G401 (cell line): ENCODE results near the gene ZNRF1. TPM values are rescaled to one million over a fixed set of nuclear protein-coding genes. Genes with fewer than 3 reads are reported as not detected.
"Not testable (repeated sequence)": the region's sequence is repeated elsewhere in the genome, so short reads cannot be mapped to it uniquely, and the experiment has no call there.

Source experiments
- DNase-seq: peaks from one replicate; pipeline ENCODE4 v3.0.0-alpha.2; 2015; ENCODE audit warnings: low spot score
- in situ Hi-C: cut with HindIII; loops from 2 replicates; pipeline ENCODE4 v1.10.0; 2016; ENCODE audit warnings: low sequenced_read_pairs, mixed read lengths
- total RNA-seq: library from RNA; depleted of rRNA; stranded (reverse); fragments of >200 nt; shearing (Covaris generic); gene quantifications from 2 replicates; pipeline ENCODE4 v1.2.3, GENCODE V29; 2014

ZNRF1 gene
- total RNA-seq, 1 experiment from 2014 or later = 21.2 TPM

- DNase-seq = peak; percentile 65
- in situ Hi-C loops = no loop called here
Measured at GRCh38 chr16:74999609-75000480, 1.0 kb downstream of the ZNRF1 start.

GRCh38 chr16:75000481-75001081, 1.8 kb downstream of the ZNRF1 start:
- in situ Hi-C loops = no loop called here
- no peak for DNase-seq

DNA sequence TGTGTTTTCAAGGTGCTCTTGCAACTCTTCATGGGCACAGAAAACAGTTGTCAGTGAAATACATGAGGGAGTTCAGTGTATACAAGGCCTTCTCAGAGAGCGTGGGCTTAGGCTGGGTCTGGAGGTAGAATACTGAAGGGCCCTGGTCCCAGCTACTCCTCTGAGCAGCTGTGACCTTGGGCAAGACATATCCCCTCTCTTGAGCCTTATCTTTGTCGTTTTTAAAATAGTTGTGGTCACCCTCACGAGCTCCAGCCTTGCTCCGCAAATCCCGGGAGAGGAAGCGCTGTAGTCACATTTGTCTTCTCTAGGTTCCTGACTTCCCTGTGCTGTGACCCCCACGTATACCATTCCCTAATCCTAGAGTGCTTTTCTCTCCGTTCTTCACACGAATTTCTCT, 3.6 kb downstream of the ZNRF1 start:
- DNase-seq = no peak
- in situ Hi-C loops = no loop called here

DNA sequence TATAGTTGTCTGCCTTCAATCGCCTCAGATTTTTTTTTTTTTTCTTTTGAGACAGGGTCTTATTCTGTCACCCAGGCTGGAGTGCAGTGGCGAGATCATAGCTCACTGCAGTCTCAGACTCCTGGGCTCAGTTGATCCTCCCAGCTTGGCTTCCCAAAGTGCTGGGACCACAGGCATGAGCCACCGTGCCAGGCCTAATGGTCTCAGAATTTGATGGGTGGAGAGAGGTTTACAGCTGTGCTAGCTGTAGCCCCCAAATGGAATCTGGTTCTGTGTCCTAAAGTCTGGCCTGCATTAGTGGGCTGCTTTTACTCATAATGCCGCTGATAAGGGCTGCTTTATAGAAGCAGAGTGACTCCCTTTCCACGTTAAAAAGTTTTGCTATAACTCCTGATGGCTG, 5.1 kb downstream of the ZNRF1 start:
- DNase-seq = no peak
- in situ Hi-C loops = no loop called here

- in situ Hi-C loops = no loop called here
- no peak for DNase-seq
Measured at GRCh38 chr16:75004460-75004859, 5.6 kb downstream of the ZNRF1 start.

GRCh38 chr16:75005697-75006096, 6.9 kb downstream of the ZNRF1 start:
- in situ Hi-C loops = no loop called here
- DNase-seq = no peak

GRCh38 chr16:75007443-75007842, 8.6 kb downstream of the ZNRF1 start:
- no peak for DNase-seq
- in situ Hi-C loops = no loop called here

GRCh38 chr16:75010427-75010826, 11.6 kb downstream of the ZNRF1 start:
- in situ Hi-C loops = no loop called here
- DNase-seq = no peak

DNA sequence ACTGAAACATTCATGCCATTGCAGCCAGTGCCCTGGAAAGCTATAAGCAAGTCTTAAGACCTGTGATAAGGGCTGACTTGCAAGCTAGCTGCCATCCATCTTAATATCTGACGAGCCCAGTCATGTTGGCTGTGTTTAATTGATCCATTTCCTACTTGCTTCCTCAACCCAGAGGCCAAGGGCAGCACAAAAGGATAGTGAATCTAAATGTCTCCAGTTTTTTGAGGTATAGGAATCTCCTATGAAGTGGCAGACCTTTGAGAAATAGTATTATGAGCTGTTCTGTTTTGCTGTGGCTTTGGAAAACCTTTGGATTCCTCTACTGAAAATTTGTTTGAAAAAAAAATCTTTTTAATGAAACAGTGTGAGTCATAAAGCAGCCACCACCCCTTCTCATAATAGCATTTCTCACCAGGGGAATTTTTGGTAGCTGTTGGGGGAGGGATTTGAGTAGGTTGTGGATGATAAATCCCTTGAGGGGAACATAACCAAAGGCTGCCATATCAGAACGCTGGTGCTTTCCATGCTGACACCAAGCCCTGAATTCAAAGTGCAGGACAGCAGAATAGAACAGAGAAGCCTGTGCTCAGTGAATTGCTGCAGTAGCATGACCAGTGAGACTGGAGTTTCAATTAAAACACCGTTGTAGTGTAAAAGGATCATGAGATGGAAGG, 12.9 kb downstream of the ZNRF1 start:
- no peak for DNase-seq
- in situ Hi-C loops = no loop called here

DNA sequence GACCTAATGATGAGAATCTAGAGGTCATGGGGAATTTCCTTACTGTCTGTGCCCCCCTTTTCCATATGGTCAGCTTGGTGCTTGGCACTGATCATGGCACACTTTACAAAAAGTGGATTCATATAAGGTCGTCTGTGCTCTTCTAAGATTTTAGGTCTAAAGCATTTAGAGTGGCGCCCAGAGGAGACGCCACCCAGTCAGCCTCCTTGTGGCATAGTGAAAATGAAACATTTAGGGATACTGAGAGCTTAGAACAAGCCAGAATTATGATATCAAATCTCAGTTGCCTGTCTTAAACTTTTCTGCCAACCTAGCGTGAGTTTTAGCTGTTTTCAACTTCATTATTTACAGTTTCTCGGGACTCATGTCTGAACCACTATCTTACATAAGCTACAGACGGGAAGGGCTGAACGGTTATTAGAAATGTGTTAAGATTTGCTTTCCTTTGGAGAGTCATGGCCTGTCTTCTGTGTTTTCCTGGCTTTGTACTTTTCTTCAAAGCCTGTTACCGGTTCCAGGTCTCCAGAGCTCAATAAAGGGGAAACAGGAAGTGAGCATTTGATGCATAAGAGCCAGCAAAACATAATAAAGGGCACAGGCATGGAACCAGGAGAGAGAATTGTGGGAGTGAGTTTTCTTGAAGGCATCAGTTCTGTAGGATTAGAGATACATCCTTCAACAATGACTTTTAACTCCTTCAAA, 13.7 kb downstream of the ZNRF1 start:
- no peak for DNase-seq
- in situ Hi-C loops = no loop called here

GRCh38 chr16:75013123-75013522, 14.3 kb downstream of the ZNRF1 start:
- DNase-seq, in situ Hi-C loops: not testable (repeated sequence)

- in situ Hi-C loops = no loop called here
- no peak for DNase-seq
Measured at GRCh38 chr16:75014318-75014717, 15.5 kb downstream of the ZNRF1 start.

- DNase-seq, in situ Hi-C loops: not testable (repeated sequence)
Measured at GRCh38 chr16:75016451-75017081, 17.7 kb downstream of the ZNRF1 start.

GRCh38 chr16:75017670-75018525, 19.1 kb downstream of the ZNRF1 start:
- in situ Hi-C loops = no loop called here
- no peak for DNase-seq

DNA sequence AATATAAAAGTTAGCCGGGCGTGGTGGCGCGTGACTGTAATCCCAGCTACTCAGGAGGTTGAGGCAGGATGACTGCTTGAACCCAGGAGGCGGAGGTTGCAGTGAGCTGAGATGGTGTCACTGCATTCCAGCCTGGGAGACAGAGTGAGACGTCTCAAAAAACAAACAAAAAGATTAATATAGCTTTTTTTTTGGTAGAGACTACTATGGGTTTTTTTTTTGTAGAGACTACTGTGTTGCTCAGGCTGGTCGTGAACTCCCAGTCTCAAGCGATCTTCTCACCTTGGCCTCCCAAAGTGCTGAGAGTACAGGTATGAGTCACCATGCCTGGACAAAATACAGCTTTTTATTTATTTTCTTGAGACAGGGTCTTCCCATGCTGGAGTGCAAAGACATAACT, 20.2 kb downstream of the ZNRF1 start:
- DNase-seq = no peak
- in situ Hi-C loops = no loop called here

DNA sequence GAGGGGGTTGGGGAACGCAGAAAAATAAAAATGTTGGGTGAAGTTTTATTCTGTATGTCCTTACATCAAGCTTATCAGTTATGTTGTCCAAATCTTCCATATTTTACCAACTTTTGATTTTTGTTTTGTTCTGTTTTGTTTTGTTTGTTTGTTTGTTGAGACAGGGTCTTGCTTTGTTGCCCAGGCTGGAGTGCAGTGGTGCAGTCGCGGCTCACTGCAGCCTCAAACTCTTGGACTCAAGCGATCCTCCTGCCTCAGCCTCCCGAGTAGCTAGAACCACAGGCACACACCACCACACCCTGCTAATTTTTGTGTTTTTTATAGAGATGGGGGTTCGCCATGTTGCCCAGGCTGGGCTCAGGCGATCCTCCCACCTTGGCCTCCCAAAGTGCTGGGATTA, 20.8 kb downstream of the ZNRF1 start:
- in situ Hi-C loops = no loop called here
- DNase-seq = no peak

DNA sequence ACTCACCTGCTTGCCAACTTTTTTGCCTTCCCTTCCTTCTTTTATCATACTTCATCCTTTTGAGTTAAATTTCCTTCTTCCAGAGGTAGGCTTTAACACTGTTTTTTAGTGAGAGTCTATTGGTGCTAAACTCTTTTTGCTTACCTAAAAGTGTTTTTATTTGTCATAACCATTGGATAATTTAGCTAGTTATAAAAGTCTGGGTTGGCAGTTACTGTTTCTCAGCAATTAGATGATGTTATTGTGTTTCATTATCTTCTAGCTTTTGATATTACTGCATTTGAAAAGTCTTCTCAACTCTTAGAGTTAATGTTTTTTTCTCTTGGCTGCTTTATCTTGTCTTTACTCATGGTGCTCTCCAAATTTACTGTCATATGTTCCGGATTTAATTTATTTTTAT, 22.6 kb downstream of the ZNRF1 start:
- in situ Hi-C loops = no loop called here
- no peak for DNase-seq

DNA sequence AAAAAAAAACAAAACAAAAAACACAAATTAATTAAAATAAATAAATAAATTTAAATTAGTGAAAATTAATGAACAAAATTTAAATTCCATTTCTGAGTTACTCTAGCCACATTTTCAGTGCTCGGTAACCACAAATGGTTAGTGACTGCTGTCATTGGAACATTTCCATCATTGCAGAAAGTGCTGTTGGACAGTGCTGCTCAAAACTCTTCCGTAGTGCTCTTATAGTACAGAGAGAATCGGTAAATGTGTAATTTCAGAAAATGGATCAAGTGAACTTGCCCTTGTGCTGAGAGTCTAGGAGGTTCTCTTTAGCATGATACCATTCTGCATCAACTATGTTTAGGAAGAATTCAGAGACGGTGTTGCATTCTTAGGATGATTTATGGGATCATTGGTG, 23.7 kb downstream of the ZNRF1 start:
- in situ Hi-C loops = no loop called here
- no peak for DNase-seq
